K562 (cell line): ENCODE data around the gene IGSF21. TPM values are rescaled to one million over a fixed set of nuclear protein-coding genes. Genes with fewer than 3 reads are reported as not detected.

ENCODE experiments used
- ATAC-seq: fragments of 200-7000 bp; cut with Tn5 transposase; 3 replicates; pipeline ENCODE4 v1.9.1; 2020; ENCODE audit warnings: moderate library complexity
- BruUV-seq: library from RNA; stranded (reverse); fragments of 400-500 nt; replicated peaks from 2 replicates; lab custom pipeline; 2021; lab: Mats Ljungman, UMichigan
- CTCF ChIA-PET: fragments of 300-600 bp; formaldehyde crosslinking; extraction: SDS; loops from one replicate; lab custom pipeline; 2021; ENCODE audit warnings: low intra/inter-chr PET ratio; lab: Yijun Ruan, JAX
- POLR2A ChIA-PET: fragments of 300-600, 350-650 bp; sonication (Branson Sonifier 250); formaldehyde crosslinking; extraction: SDS; loops from one replicate; lab custom pipeline; 2021; ENCODE audit warnings: antibody characterized with exemption, inconsistent platforms; lab: Yijun Ruan, JAX
- DNase-seq, 4 experiments: peaks; one replicate each; pipeline versions ENCODE4 v3.0.0 to v3.0.0-alpha.2; 2011 to 2018; ENCODE audit warnings: low spot score in 3 of 4, mixed read lengths in 3 of 4; ENCODE audit errors: extremely low read depth in 1 of 4
- FAIRE-seq: peaks from 2 replicates; lab custom pipeline; 2011; peaks lifted over from hg19 to GRCh38; lab: Jason Lieb, UNC
- H2AFZ ChIP-seq: 2 replicates; pipeline ENCODE4 v1.6.0; 2011; ENCODE audit warnings: low read depth, low read length, control low read depth, inconsistent platforms
- H3K27ac ChIP-seq: fragments of 200-600 bp; 3 replicates; pipeline ENCODE4 v1.8.0; 2011; ENCODE audit warnings: low read depth, mild to moderate bottlenecking, control low read depth, inconsistent platforms, low read length, moderate library complexity, mixed read lengths; ENCODE audit errors: extremely low read depth
- H3K27me3 ChIP-seq, 2 experiments: fragments of 300-600 bp in 1 of 2; 2 replicates in 1 of 2; 3 replicates in 1 of 2; pipeline versions ENCODE4 v1.6.0 to v1.8.0; 2011; ENCODE audit warnings: inconsistent platforms in 2 of 2, low read length in 2 of 2, mild to moderate bottlenecking in 1 of 2, mixed read lengths in 1 of 2, moderate library complexity in 1 of 2; ENCODE audit not compliant: control insufficient read depth in 2 of 2, insufficient read depth in 2 of 2
- H3K36me3 ChIP-seq: fragments of 300-600 bp; 3 replicates; pipeline ENCODE4 v1.8.0; 2011; ENCODE audit warnings: mild to moderate bottlenecking, low read length, inconsistent platforms; ENCODE audit not compliant: control insufficient read depth, insufficient read depth
- H3K4me1 ChIP-seq, 2 experiments: fragments of 200-600 bp in 1 of 2; replicated peaks in 1 of 2; 2 replicates in 1 of 2; 3 replicates in 1 of 2; pipeline versions ENCODE4 v1.5.1 to v1.8.0; 2011; ENCODE audit warnings: inconsistent platforms in 2 of 2, low read length in 2 of 2, mild to moderate bottlenecking in 1 of 2, mixed read lengths in 1 of 2, moderate library complexity in 1 of 2; ENCODE audit not compliant: control insufficient read depth in 2 of 2, insufficient read depth in 2 of 2
- H3K4me2 ChIP-seq: 2 replicates; pipeline ENCODE4 v1.6.1; 2011; ENCODE audit warnings: low read length, control low read depth, inconsistent platforms, mixed read lengths; ENCODE audit not compliant: insufficient read depth
- H3K4me3 ChIP-seq: fragments of 200-600 bp; sonication (generic), shearing (Covaris generic); 2 replicates; pipeline ENCODE4 v1.5.1; 2016; ENCODE audit warnings: control low read depth, inconsistent platforms
- H3K79me2 ChIP-seq: fragments of 200-600 bp; 3 replicates; pipeline ENCODE4 v1.8.0; 2011; ENCODE audit warnings: low read length, inconsistent platforms; ENCODE audit not compliant: control insufficient read depth, insufficient read depth
- H3K9ac ChIP-seq, 2 experiments: 2 replicates each; pipeline versions ENCODE4 v1.6.0 to v1.6.1; 2011; ENCODE audit warnings: low read depth in 2 of 2, low read length in 2 of 2, control low read depth in 1 of 2, inconsistent platforms in 1 of 2, mild to moderate bottlenecking in 1 of 2, mixed read lengths in 1 of 2; ENCODE audit not compliant: insufficient read depth in 1 of 2
- H3K9me1 ChIP-seq: one replicate; pipeline ENCODE4 v1.6.0; 2011; ENCODE audit warnings: inconsistent platforms, mild to moderate bottlenecking, low read length, moderate library complexity; ENCODE audit not compliant: control insufficient read depth, insufficient read depth
- H3K9me3 ChIP-seq: replicated peaks from 2 replicates; pipeline ENCODE4 v1.5.1; 2011; ENCODE audit warnings: low read depth, low read length, inconsistent platforms; ENCODE audit not compliant: control insufficient read depth, insufficient read depth
- H4K20me1 ChIP-seq: replicated peaks from 2 replicates; pipeline ENCODE4 v1.6.1; 2011; ENCODE audit warnings: low read length, inconsistent platforms, mixed read lengths; ENCODE audit not compliant: control insufficient read depth, insufficient read depth
- ATF3 ChIP-seq, 2 experiments: fragments of 450-650 bp in 1 of 2; sonication (generic) in 1 of 2; formaldehyde crosslinking in 1 of 2; IDR thresholded peaks in 1 of 2; conservative IDR thresholded peaks in 1 of 2; 2 replicates each; pipeline versions ENCODE4 v1.6.1 to v1.8.1; 2016 to 2023; ENCODE audit warnings: mild to moderate bottlenecking in 2 of 2, moderate library complexity in 2 of 2, inconsistent platforms in 1 of 2, missing genetic modification reagents in 1 of 2
- DPF2 ChIP-seq: fragments of 450-650 bp; IDR thresholded peaks from 2 replicates; pipeline ENCODE4 v1.6.1; 2016
- FOSL1 ChIP-seq: fragments of 200-800 bp; sonication (Bioruptor generic); conservative IDR thresholded peaks from 2 replicates; pipeline ENCODE4 v1.6.1; 2016; ENCODE audit warnings: missing genetic modification characterization, missing compliant biosample characterization
- JUND ChIP-seq, 2 experiments: IDR thresholded peaks; 2 replicates in 1 of 2; 3 replicates in 1 of 2; pipeline ENCODE4 v1.6.1; 2011; ENCODE audit warnings: borderline replicate concordance in 2 of 2, low read depth in 2 of 2, low read length in 2 of 2, improper control_type of control experiment in 1 of 2, missing biosample characterization in 1 of 2, missing genetic modification characterization in 1 of 2, missing genetic modification reagents in 1 of 2
- NFE2 ChIP-seq: IDR thresholded peaks from 2 replicates; pipeline ENCODE4 v1.6.1; 2014; ENCODE audit warnings: antibody characterized with exemption, low read depth
- NFE2L1 ChIP-seq: fragments of 450-650 bp; IDR thresholded peaks from 2 replicates; pipeline ENCODE4 v1.6.1; 2016; ENCODE audit warnings: missing genetic modification characterization, low read depth, mild to moderate bottlenecking, missing compliant biosample characterization, moderate library complexity, borderline replicate concordance
- ZNF384 ChIP-seq: IDR thresholded peaks from 2 replicates; pipeline ENCODE4 v1.6.1; 2012; ENCODE audit warnings: low read depth, low read length, improper control_type of control experiment
- WGBS: fragments of 100-300 bp; shearing (Covaris generic); methylation state at CpG from one replicate; pipeline ENCODE4 v1.1.6; 2016; ENCODE audit warnings: low coverage, mixed read lengths; ENCODE audit not compliant: insufficient coverage; ENCODE audit errors: missing lambda C conversion rate; 5-methylcytosine and 5-hydroxymethylcytosine counted together
- in situ Hi-C: fragments of 300-500 bp; cut with MboI; formaldehyde crosslinking; loops from 4 replicates; pipeline ENCODE4 v1.15.0; 2018; ENCODE audit warnings: inconsistent platforms, mixed read lengths
- intact Hi-C: fragments of 100-400 bp; cut with micrococcal nuclease; formaldehyde crosslinking; loops from 2 replicates; pipeline ENCODE4 v1.14.2; 2022
- polyA plus RNA-seq, 8 experiments: library from polyadenylated mRNA; depleted of rRNA in 4 of 8; stranded (reverse) in 5 of 8; unstranded in 3 of 8; fragments of >200 nt; fragmentation: Nextera tagmentation in 2 of 8; fragmentation: Illumina TruSeq in 1 of 8; extraction: Ambion mirVana in 2 of 8; extraction: Trizol in 1 of 8; gene quantifications; 2 replicates each; pipeline versions ENCODE4 v1.2.1 to v1.2.3, GENCODE V29; 2011 to 2014; ENCODE audit warnings: inconsistent platforms in 1 of 8, missing spikeins in 1 of 8
- total RNA-seq, 7 experiments: library from RNA; depleted of rRNA in 6 of 7; stranded (reverse); fragments of >200 nt in 6 of 7; fragmentation: Illumina TruSeq in 2 of 7; extraction: Trizol in 2 of 7; gene quantifications; 2 replicates each; pipeline versions ENCODE4 v1.2.1 to v1.2.3, GENCODE V29; 2011 to 2021; ENCODE audit warnings: low replicate concordance in 1 of 7
- TF ChIP-seq, protein P1 (sequence below), 2 experiments: IDR thresholded peaks in 1 of 2; conservative IDR thresholded peaks in 1 of 2; 2 replicates each; pipeline ENCODE4 v1.6.1; 2016; ENCODE audit warnings: low read depth in 2 of 2, mild to moderate bottlenecking in 1 of 2, missing compliant biosample characterization in 1 of 2, missing genetic modification characterization in 1 of 2, moderate library complexity in 1 of 2

Gene IGSF21
- total and polyA plus RNA-seq, 9 of the 15 experiments (the other 6 are each of a cell fraction or from before 2014, with no cell fraction given) = not detected

- Histone ChIP-seq H3K9me3 (no peaks in the 10 kb centered on the region), H3K27me3 (0 out of 5 replicates have a peak, but pooled peaks cover 0 to 2% of the 10 kb centered on the region in 2 experiments), H4K20me1 (no peaks in the 10 kb centered on the region; the same call in 1 of the 2 replicates), H3K9me1 (no peaks in the 10 kb centered on the region), H3K27ac (no peak overlapping the region), H3K4me3 (no peak overlapping the region), H2AFZ (no peak overlapping the region), H3K9ac (no peak overlapping the region), H3K4me2 (no peak overlapping the region), H3K4me1 (peaks cover 0 to 12% of the 10 kb centered on the region in 2 experiments; a peak in 3 of 5 replicates), H3K79me2 (no peaks in the 10 kb centered on the region), H3K36me3 (no peaks in the 10 kb centered on the region)
- 14% methylated on average over 7 of the region's 7 CpGs for WGBS
- peak in 1 of 4 experiments; percentile 23 for DNase-seq
- FAIRE-seq = no peak
- BruUV-seq = no TSS peak
- TF ChIP-seq FOSL1 (peak; percentile 89), DPF2 (0 out of 2 replicates have a peak, but pooled peaks have one; percentile 30), ZNF384 (peak; percentile 56; the same call in 1 of the 2 replicates), NFE2 (peak; percentile 18; the same call in 1 of the 2 replicates), ATF3 (IDR thresholded peaks at IDR 0.05) (peak; percentile 74), ATF3 (CRISPR knock-in tag; conservative IDR thresholded peaks at IDR 0.05) (peak; percentile 71; the same call in 1 of the 2 replicates), NFE2L1 (no peak), JUND (IDR thresholded peaks at IDR 0.05; ENCODE audit: borderline replicate concordance, low read depth, low read length) (peak; percentile 87), JUND (tag; IDR thresholded peaks at IDR 0.05; ENCODE audit: borderline replicate concordance, low read depth, low read length) (peak; percentile 83; the same call in 1 of the 3 replicates)
- TF ChIP-seq, protein P1, sequence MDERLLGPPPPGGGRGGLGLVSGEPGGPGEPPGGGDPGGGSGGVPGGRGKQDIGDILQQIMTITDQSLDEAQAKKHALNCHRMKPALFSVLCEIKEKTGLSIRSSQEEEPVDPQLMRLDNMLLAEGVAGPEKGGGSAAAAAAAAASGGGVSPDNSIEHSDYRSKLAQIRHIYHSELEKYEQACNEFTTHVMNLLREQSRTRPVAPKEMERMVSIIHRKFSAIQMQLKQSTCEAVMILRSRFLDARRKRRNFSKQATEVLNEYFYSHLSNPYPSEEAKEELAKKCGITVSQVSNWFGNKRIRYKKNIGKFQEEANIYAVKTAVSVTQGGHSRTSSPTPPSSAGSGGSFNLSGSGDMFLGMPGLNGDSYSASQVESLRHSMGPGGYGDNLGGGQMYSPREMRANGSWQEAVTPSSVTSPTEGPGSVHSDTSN (CRISPR knock-in tag; IDR thresholded peaks at IDR 0.05; ENCODE audit: low read depth) = no peak
- TF ChIP-seq, protein P1 (tag; conservative IDR thresholded peaks at IDR 0.05; ENCODE audit: low read depth) = no peak
- in situ Hi-C loops = no loop called here
- intact Hi-C loops = no loop called here
- ChIA-PET POLR2A (no interaction called here), CTCF (no interaction called here)
- peak; percentile 75 for ATAC-seq
Observed at GRCh38 chr1:18400347-18401102, 292.9 kb downstream of the IGSF21 start.
